Measurements from ENCODE around the gene TMEM59.

The TMEM59 gene

GRCh38 chr1:54037476-54037875 is 15.5 kb downstream of the TMEM59 start:
- TF ChIP-seq GATA2 (IDR thresholded peaks at IDR 0.05; ENCODE audit: low read depth, low read length) (no peak), GATA3 (IDR thresholded peaks at IDR 0.05; ENCODE audit: low read depth, low read length) (no peak)

GRCh38 chr1:54028306-54029251 is 24.4 kb downstream of the TMEM59 start:
- TF ChIP-seq GATA3 (IDR thresholded peaks at IDR 0.05; ENCODE audit: low read depth, low read length) = peak; percentile 93
- TF ChIP-seq GATA2 (IDR thresholded peaks at IDR 0.05; ENCODE audit: low read depth, low read length) = peak; percentile 94

- TF ChIP-seq GATA2 (IDR thresholded peaks at IDR 0.05; ENCODE audit: low read depth, low read length) (no peak), GATA3 (IDR thresholded peaks at IDR 0.05; ENCODE audit: low read depth, low read length) (no peak)
Observed at GRCh38 chr1:54027848-54028247, 25.2 kb downstream of the TMEM59 start.

- TF ChIP-seq GATA3 (IDR thresholded peaks at IDR 0.05; ENCODE audit: low read depth, low read length) (no peak), GATA2 (IDR thresholded peaks at IDR 0.05; ENCODE audit: low read depth, low read length) (no peak)
Observed at GRCh38 chr1:54024358-54024757, 28.6 kb downstream of the TMEM59 start.

GRCh38 chr1:54019562-54020176 is 33.3 kb downstream of the TMEM59 start:
- TF ChIP-seq GATA2 (IDR thresholded peaks at IDR 0.05; ENCODE audit: low read depth, low read length) = peak; percentile 62

GRCh38 chr1:54018635-54019034 is 34.4 kb downstream of the TMEM59 start:
- TF ChIP-seq GATA3 (IDR thresholded peaks at IDR 0.05; ENCODE audit: low read depth, low read length) (no peak), GATA2 (IDR thresholded peaks at IDR 0.05; ENCODE audit: low read depth, low read length) (no peak)

- no peak for TF ChIP-seq GATA2 (IDR thresholded peaks at IDR 0.05; ENCODE audit: low read depth, low read length)
- no peak for TF ChIP-seq GATA3 (IDR thresholded peaks at IDR 0.05; ENCODE audit: low read depth, low read length)
Observed at GRCh38 chr1:54017979-54018378, 35.0 kb downstream of the TMEM59 start, which contains the start of gene LDLRAD1. TSS of gene LDLRAD1 (minus strand) at chr1:54018186. CDS start at chr1:54018112, 74 bp downstream.

- TF ChIP-seq GATA2 (IDR thresholded peaks at IDR 0.05; ENCODE audit: low read depth, low read length) = no peak
- TF ChIP-seq GATA3 (IDR thresholded peaks at IDR 0.05; ENCODE audit: low read depth, low read length) = no peak
Observed at GRCh38 chr1:54016343-54017282, 36.4 kb downstream of the TMEM59 start.

- TF ChIP-seq GATA2 (IDR thresholded peaks at IDR 0.05; ENCODE audit: low read depth, low read length) = no peak
- TF ChIP-seq GATA3 (IDR thresholded peaks at IDR 0.05; ENCODE audit: low read depth, low read length) = no peak
Observed at GRCh38 chr1:54014009-54014629, 38.9 kb downstream of the TMEM59 start.

- TF ChIP-seq GATA2 (IDR thresholded peaks at IDR 0.05; ENCODE audit: low read depth, low read length) (no peak), GATA3 (IDR thresholded peaks at IDR 0.05; ENCODE audit: low read depth, low read length) (no peak)
Observed at GRCh38 chr1:54013393-54014008, 39.5 kb downstream of the TMEM59 start.

- TF ChIP-seq GATA2 (IDR thresholded peaks at IDR 0.05; ENCODE audit: low read depth, low read length) = no peak
- no peak for TF ChIP-seq GATA3 (IDR thresholded peaks at IDR 0.05; ENCODE audit: low read depth, low read length)
Observed at GRCh38 chr1:54012863-54013262, 40.1 kb downstream of the TMEM59 start.

- TF ChIP-seq GATA3 (IDR thresholded peaks at IDR 0.05; ENCODE audit: low read depth, low read length) (no peak), GATA2 (IDR thresholded peaks at IDR 0.05; ENCODE audit: low read depth, low read length) (no peak)
Observed at GRCh38 chr1:54012008-54012325, 41.0 kb downstream of the TMEM59 start.

- TF ChIP-seq GATA2 (IDR thresholded peaks at IDR 0.05; ENCODE audit: low read depth, low read length) = no peak
- no peak for TF ChIP-seq GATA3 (IDR thresholded peaks at IDR 0.05; ENCODE audit: low read depth, low read length)
Observed at GRCh38 chr1:54011316-54012007, 41.5 kb downstream of the TMEM59 start.
